ENCODE data around the gene EMID1.

DNA sequence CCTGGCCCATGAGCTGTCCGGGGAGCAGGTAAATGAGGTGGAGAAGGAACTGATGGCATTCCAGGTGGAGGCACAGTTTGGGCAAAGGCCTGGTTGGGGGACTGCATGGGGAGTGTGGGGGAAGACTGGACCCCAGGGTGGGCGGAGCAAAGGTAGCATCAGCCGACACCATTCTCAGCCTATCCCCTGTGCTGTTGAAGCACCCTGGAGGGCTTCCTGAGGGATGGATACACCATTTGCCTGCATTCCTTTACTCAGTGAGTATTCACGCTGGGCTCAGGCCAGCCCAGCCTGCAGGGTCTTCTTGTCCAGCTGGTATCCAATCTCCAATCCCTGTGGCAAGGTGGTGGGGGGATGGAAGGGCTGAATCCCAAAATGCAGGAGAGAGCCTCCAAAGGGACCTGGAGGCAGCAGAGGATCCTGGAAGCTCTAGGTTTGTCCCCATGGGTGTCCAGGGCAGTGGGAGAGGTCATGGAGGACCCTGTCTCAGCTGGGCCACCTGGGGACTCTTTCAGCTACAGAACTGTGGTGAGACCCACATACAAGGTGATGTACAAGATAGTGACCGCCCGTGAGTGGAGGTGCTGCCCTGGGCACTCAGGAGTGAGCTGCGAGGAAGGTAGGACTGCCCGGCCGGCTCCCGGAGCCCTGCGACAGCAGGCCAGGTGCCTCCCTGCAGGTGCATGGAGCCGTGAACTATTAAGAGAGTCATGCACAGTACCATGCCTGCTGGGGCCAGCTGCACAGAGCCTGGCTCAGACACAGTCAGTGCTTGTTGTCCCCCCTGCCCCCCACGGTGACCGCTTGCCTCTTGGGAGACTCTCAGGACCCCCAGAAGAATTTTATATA is 9.5 kb downstream of the EMID1 start:
- TF ChIP-seq, protein P1, sequence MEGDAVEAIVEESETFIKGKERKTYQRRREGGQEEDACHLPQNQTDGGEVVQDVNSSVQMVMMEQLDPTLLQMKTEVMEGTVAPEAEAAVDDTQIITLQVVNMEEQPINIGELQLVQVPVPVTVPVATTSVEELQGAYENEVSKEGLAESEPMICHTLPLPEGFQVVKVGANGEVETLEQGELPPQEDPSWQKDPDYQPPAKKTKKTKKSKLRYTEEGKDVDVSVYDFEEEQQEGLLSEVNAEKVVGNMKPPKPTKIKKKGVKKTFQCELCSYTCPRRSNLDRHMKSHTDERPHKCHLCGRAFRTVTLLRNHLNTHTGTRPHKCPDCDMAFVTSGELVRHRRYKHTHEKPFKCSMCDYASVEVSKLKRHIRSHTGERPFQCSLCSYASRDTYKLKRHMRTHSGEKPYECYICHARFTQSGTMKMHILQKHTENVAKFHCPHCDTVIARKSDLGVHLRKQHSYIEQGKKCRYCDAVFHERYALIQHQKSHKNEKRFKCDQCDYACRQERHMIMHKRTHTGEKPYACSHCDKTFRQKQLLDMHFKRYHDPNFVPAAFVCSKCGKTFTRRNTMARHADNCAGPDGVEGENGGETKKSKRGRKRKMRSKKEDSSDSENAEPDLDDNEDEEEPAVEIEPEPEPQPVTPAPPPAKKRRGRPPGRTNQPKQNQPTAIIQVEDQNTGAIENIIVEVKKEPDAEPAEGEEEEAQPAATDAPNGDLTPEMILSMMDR (IDR thresholded peaks at IDR 0.05; ENCODE audit: borderline replicate concordance, extremely low read depth, low read length, poor library complexity, severe bottlenecking) = no peak
- no peak for TF ChIP-seq EZH2 (IDR thresholded peaks at IDR 0.05; ENCODE audit: borderline replicate concordance, low read depth, low read length, severe bottlenecking)

Measured in DND-41 (cell line).